Measurements from ENCODE around the gene UNK. TPM values are rescaled to one million over a fixed set of nuclear protein-coding genes. Genes with fewer than 3 reads are reported as not detected.

Gene UNK
- total RNA-seq, 4 donors from 2014 or later: 6.9 to 69.7 (median 45.5) TPM

- no peaks in the 10 kb centered on the region for H3K9me3 ChIP-seq
- peak overlapping the region; percentile 47 to 48 for H3K27ac ChIP-seq
- DNase-seq: no peak
- TF ChIP-seq POLR2A (IDR thresholded peaks at IDR 0.05) (no peak), CTCF (IDR thresholded peaks at IDR 0.05) (no peak)
- peaks cover 4 to 14% of the 10 kb centered on the region in 2 donors for H3K4me1 ChIP-seq
- H3K27me3 ChIP-seq: no peaks in the 10 kb centered on the region
- H3K4me3 ChIP-seq: no peak overlapping the region
- H3K36me3 ChIP-seq: no peaks in the 10 kb centered on the region
- intact Hi-C loops (cut with DNase I; ENCODE audit: low total_unique reads): loop anchor here (10.0 kb wide), 1 partner anchor 49 kb away; the partner anchor contains the start of gene TRIM65
Observed at GRCh38 chr17:75845933-75846691, 61.5 kb downstream of the UNK start.

DNA sequence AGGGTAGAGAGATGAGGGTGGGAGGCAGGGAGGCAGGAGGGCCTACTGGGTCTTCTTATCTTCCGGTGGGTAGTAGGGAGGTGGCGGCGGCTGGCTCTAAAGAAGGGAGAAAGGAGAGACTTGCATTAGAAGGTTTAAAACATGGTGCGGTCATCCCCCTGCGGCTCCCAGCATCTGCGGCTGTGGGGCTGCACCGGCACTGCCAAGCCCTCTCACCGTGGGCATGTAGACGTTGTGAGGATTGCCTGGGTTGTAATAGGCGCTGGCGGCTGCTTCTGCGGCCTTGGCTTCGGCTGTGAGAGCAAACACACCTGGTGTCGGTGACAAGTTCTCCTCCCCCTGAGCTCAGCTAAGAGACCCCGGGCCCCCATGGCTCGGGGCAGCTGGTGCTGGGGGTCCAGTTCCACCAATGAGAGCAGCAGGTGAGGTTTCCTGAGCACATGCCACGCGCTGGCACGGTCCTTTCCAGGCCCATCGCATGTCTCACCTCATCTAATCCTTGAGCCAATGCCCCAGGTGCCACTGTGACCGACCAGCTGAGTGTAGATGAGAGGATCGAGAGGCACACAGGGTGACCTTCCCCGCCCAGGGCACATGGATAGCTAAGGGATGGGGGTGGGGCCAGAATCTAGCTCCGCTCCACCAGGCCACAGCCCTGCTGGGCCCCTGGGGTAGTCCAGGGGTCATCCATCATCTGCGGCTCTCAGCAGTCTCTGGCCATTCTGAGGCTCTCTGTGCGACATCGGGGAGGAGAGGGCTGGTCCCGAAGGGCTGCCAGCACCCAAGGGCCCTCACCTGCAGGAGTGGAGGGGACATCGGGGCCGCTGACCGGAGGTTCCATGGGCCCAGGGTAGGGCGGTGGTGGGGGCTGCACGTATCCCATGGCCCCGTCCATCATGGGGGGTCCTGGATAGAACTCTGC lies 62.3 kb downstream of the UNK start:
- Histone ChIP-seq H3K4me1 (peaks cover 4 to 14% of the 10 kb centered on the region in 2 donors), H3K36me3 (no peaks in the 10 kb centered on the region), H3K9me3 (no peaks in the 10 kb centered on the region), H3K27me3 (no peaks in the 10 kb centered on the region), H3K4me3 (no peak overlapping the region), H3K27ac (peak overlapping the region; percentile 44 to 47)
- intact Hi-C loops (cut with DNase I; ENCODE audit: low total_unique reads): loop anchor here (10.0 kb wide), 1 partner anchor 48 kb away; the partner anchor contains the start of gene TRIM65
- no peak for TF ChIP-seq POLR2A (IDR thresholded peaks at IDR 0.05)
- no peak for TF ChIP-seq CTCF (IDR thresholded peaks at IDR 0.05)
- DNase-seq: no peak

GRCh38 chr17:75847614-75848522 lies 63.3 kb downstream of the UNK start:
- Histone ChIP-seq H3K27ac (peak overlapping the region; percentile 44 to 48), H3K36me3 (no peaks in the 10 kb centered on the region), H3K27me3 (no peaks in the 10 kb centered on the region), H3K9me3 (no peaks in the 10 kb centered on the region), H3K4me1 (peaks cover 4 to 14% of the 10 kb centered on the region in 2 donors), H3K4me3 (no peak overlapping the region)
- intact Hi-C loops (cut with DNase I; ENCODE audit: low total_unique reads): loop anchor here (10.0 kb wide), 1 partner anchor 47 kb away; the partner anchor contains the start of gene TRIM65
- TF ChIP-seq POLR2A (IDR thresholded peaks at IDR 0.05) (no peak), CTCF (IDR thresholded peaks at IDR 0.05) (no peak)
- DNase-seq: no peak

DNA sequence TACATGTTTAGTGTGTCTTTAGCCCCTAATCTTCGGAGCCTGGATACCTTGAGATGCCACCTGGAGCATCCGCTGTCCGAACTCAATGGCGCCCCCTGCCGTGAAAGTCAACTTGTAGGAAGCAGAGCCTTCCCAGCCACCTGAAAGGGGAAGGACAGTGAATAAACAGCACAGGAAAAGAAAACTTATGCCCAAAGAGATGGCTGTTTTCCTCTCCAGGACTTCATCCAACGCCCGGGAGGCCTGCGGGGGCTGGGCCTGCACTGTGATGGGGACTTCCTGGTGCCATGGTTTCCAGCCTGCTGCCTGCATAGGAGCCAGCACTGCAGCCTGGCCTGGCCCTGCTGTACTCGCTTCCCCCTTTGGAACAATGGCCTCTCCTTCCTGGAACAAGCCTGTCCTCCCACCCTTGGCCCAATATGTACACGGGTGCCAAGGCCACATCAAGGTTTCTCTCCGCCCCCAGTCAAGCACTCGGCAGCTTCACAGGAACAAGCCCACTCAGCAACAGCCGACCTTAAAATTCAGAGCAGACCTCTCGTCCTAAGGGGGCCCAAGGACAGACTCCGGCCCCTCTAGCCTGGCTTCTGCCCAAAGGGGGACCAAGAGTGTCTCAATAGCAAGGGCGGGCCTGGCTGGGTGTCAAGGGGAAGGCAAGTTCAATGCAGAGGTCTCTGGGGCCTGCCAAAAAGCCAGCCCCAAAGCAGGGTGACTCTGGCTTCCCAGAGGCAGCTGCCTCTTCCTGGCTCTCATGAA lies 64.1 kb downstream of the UNK start:
- Histone ChIP-seq H3K4me3 (no peak overlapping the region), H3K27ac (peak overlapping the region; percentile 48 to 50), H3K9me3 (no peaks in the 10 kb centered on the region), H3K27me3 (no peaks in the 10 kb centered on the region), H3K36me3 (no peaks in the 10 kb centered on the region), H3K4me1 (peaks cover 4 to 14% of the 10 kb centered on the region in 2 donors)
- intact Hi-C loops (cut with DNase I; ENCODE audit: low total_unique reads): loop anchor here (10.0 kb wide), 1 partner anchor 46 kb away; the partner anchor contains the start of gene TRIM65
- peak; percentile 68 to 83 for DNase-seq
- TF ChIP-seq CTCF (IDR thresholded peaks at IDR 0.05): peak; percentile 30 to 56 (median 54)
- no peak for TF ChIP-seq POLR2A (IDR thresholded peaks at IDR 0.05)
